Measurements from ENCODE around the gene LKAAEAR1. TPM values are rescaled to one million over a fixed set of nuclear protein-coding genes. Genes with fewer than 3 reads are reported as not detected.

The LKAAEAR1 gene
- total RNA-seq, 1 donor from 2014 or later = not detected

DNA sequence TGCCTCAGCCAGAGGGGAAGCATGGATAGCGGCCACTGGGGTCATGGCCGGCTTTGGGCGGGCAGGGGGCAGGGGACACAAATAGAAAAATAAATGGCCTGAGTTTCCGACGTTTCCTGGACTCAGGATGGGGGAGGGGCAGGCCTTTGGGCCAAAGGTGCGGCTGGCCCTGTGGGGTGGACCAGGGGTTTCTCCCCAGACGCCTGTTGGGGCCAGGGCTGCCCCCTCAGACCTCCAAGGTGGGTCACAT is 27.6 kb downstream of the LKAAEAR1 start:
- no peaks in the 10 kb centered on the region for H3K36me3 Mint-ChIP-seq (ENCODE audit: unreplicated experiment)
- DNase-seq = no peak
- peaks cover 6% of the 10 kb centered on the region for H3K4me1 Mint-ChIP-seq (ENCODE audit: low read depth, unreplicated experiment)
- peaks cover 18% of the 10 kb centered on the region for H3K27me3 Mint-ChIP-seq (ENCODE audit: unreplicated experiment)
- H3K4me3 Mint-ChIP-seq (ENCODE audit: unreplicated experiment) = no peak overlapping the region
- TF ChIP-seq CTCF (IDR thresholded peaks at IDR 0.05; ENCODE audit: partially characterized antibody, unreplicated experiment) = no peak
- H3K9me3 Mint-ChIP-seq (ENCODE audit: unreplicated experiment) = peaks cover 2% of the 10 kb centered on the region
- H3K27ac Mint-ChIP-seq (ENCODE audit: unreplicated experiment) = no peak overlapping the region

DNA sequence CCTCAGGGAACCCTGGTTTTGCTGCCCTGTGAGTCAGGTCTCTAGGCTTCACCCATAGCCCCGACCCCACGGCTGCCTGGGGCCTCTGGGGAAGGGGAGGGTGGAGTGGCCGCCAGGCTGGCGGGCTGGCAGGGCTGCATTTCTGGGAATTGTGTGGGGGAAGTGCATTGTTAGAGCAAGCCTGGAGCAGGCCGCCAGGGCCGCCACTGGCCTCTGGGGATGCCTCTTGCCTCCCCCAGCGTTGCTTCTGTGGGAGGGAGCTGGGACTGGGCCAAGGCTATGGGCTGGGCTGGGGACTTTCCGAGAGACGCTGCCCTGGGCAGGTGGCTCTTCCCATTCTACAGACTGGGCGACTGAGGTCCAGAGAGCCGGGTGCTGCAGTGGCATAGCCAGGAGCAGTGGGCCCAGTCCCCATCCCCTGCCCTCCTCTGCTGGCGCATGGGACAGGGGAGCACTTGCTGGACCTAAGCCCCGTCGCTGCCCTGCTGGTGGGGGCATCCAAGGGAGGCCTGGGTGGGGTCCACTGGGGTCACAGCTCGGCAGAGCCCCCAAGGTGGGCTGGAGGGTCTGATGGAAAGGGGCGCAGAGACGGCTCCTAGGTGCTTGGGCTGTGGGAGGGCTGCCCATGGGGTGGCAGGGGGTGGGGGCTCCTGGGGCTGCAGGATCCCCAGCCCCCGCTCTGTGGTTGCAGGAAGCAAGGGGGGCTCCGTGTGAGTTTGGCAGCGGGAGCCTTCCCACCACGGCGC is 28.1 kb downstream of the LKAAEAR1 start:
- peaks cover 2% of the 10 kb centered on the region for H3K9me3 Mint-ChIP-seq (ENCODE audit: unreplicated experiment)

GRCh38 chr20:64055396-64055892 is 28.8 kb downstream of the LKAAEAR1 start:
- no peaks in the 10 kb centered on the region for H3K36me3 Mint-ChIP-seq (ENCODE audit: unreplicated experiment)
- no peak overlapping the region for H3K27ac Mint-ChIP-seq (ENCODE audit: unreplicated experiment)
- peak overlapping the region; percentile 62 for H3K4me3 Mint-ChIP-seq (ENCODE audit: unreplicated experiment)
- TF ChIP-seq CTCF (IDR thresholded peaks at IDR 0.05; ENCODE audit: partially characterized antibody, unreplicated experiment) = no peak
- H3K4me1 Mint-ChIP-seq (ENCODE audit: low read depth, unreplicated experiment) = peaks cover 6% of the 10 kb centered on the region
- peaks cover 18% of the 10 kb centered on the region for H3K27me3 Mint-ChIP-seq (ENCODE audit: unreplicated experiment)
- H3K9me3 Mint-ChIP-seq (ENCODE audit: unreplicated experiment) = peaks cover 2% of the 10 kb centered on the region
- DNase-seq = no peak

More for the DNA sequence above, 28.1 kb downstream of the LKAAEAR1 start:
- Mint-ChIP-seq H3K27me3 (ENCODE audit: unreplicated experiment) (peaks cover 18% of the 10 kb centered on the region), H3K4me1 (ENCODE audit: low read depth, unreplicated experiment) (peaks cover 6% of the 10 kb centered on the region), H3K27ac (ENCODE audit: unreplicated experiment) (no peak overlapping the region), H3K4me3 (ENCODE audit: unreplicated experiment) (no peak overlapping the region), H3K36me3 (ENCODE audit: unreplicated experiment) (no peaks in the 10 kb centered on the region)
- DNase-seq = no peak
- TF ChIP-seq CTCF (IDR thresholded peaks at IDR 0.05; ENCODE audit: partially characterized antibody, unreplicated experiment) = no peak

DNA sequence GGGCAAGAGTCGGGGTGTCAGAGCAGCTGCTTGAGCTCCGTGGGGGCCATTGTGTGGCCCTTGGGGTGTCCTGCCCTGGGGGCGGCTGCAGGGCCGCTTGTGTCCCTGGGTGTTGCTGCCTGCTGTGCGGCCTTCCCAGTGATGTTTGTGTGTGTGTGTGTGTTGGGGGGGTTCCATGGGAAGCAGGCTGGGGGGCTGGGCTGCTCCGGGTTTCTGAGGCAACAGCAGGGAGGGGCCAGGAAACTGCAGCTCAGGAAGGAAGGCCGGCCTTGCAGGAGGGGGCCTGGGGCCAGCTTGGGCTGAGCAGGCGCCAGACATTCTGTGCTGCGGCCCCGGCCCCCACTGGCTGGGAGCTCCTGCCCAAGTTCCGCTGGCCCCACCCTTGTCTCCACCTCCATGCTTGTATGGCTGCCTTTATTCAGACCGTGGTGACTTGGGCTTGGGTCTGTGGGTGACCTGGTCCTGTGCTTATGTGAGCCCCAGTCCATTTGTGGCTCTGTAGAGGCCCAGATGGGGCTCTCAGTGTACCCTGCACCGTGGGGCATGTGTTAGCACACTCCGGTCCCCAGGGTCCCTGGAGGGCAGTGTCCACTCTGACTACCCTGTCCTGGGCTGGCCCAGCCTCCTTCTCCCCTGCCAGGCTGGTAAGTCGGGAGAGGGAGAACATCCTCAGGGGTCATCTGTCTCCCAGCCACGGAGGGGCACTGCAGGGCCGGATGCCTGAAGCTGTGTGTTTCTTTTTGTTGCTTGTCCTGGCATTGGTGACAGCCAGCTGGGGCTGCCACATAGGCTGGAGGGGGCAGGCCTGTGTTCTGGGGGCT is 30.1 kb downstream of the LKAAEAR1 start:
- Mint-ChIP-seq H3K36me3 (ENCODE audit: unreplicated experiment) (no peaks in the 10 kb centered on the region), H3K4me3 (ENCODE audit: unreplicated experiment) (no peak overlapping the region), H3K27ac (ENCODE audit: unreplicated experiment) (no peak overlapping the region), H3K4me1 (ENCODE audit: low read depth, unreplicated experiment) (peaks cover 6% of the 10 kb centered on the region), H3K9me3 (ENCODE audit: unreplicated experiment) (peaks cover 2% of the 10 kb centered on the region), H3K27me3 (ENCODE audit: unreplicated experiment) (peaks cover 18% of the 10 kb centered on the region)
- no peak for TF ChIP-seq CTCF (IDR thresholded peaks at IDR 0.05; ENCODE audit: partially characterized antibody, unreplicated experiment)
- DNase-seq = no peak

Measured in glutamatergic neuron (in vitro differentiated cells).